GM21723 (cell line): Measurements from ENCODE around the gene PTN.
"Not testable (repeated sequence)": the region's sequence is repeated elsewhere in the genome, so short reads cannot be mapped to it uniquely, and the experiment has no call there.

Experiments used
- ATAC-seq: cut with Tn5 transposase; IDR thresholded peaks from one replicate; pipeline ENCODE4 v1.9.1; 2021; ENCODE audit warnings: mild to moderate bottlenecking, moderate library complexity; ENCODE audit not compliant: unreplicated experiment

PTN gene

GRCh38 chr7:137195996-137196395 is 147.5 kb downstream of the PTN start:
- ATAC-seq, result no peak

- not testable (repeated sequence) for ATAC-seq
These were observed 161.9 kb downstream of the PTN start for GRCh38 chr7:137181619-137182018.
